AG09319 (cell line): ENCODE results near the gene TMEM237.

Experiments used
- DNase-seq: peaks from one replicate; pipeline ENCODE4 v3.0.0-alpha.2; 2010; ENCODE audit warnings: low read depth; ENCODE audit errors: extremely low read depth
- CTCF ChIP-seq: IDR thresholded peaks from 2 replicates; pipeline ENCODE4 v1.5.1; 2011; ENCODE audit warnings: low read depth, mild to moderate bottlenecking, inconsistent platforms, low read length, moderate library complexity

The TMEM237 gene

GRCh38 chr2:201622306-201622970 lies 20.9 kb downstream of the TMEM237 start:
- TF ChIP-seq CTCF, result no peak
- DNase-seq, result no peak

- no peak for TF ChIP-seq CTCF
- DNase-seq, result no peak
Observed at GRCh38 chr2:201621293-201621999, 21.9 kb downstream of the TMEM237 start.

- DNase-seq, result peak; percentile 34
- peak; percentile 54 for TF ChIP-seq CTCF
Observed at GRCh38 chr2:201618744-201619662, 24.3 kb downstream of the TMEM237 start.

GRCh38 chr2:201608021-201608420 lies 35.3 kb downstream of the TMEM237 start:
- no peak for DNase-seq
- no peak for TF ChIP-seq CTCF

- no peak for DNase-seq
- no peak for TF ChIP-seq CTCF
Observed at GRCh38 chr2:201607568-201607967, 35.7 kb downstream of the TMEM237 start.

- no peak for DNase-seq
- no peak for TF ChIP-seq CTCF
Observed at GRCh38 chr2:201600906-201601305, 42.4 kb downstream of the TMEM237 start.
